Fibroblast of pulmonary artery (primary cell): ENCODE measurements around the gene CMTM1.

Source experiments
- DNase-seq: peaks from one replicate; pipeline ENCODE4 v3.0.0-alpha.2; 2010; ENCODE audit warnings: low read depth
- H3K4me3 ChIP-seq: replicated peaks from 2 replicates; pipeline ENCODE4 v1.5.1; 2011; ENCODE audit warnings: low read depth, mild to moderate bottlenecking, control low read depth, low read length, moderate library complexity
- TF ChIP-seq, protein P1 (sequence below): IDR thresholded peaks from 2 replicates; pipeline ENCODE4 v1.5.1; 2011; ENCODE audit warnings: mild to moderate bottlenecking, control low read depth, low read length, inconsistent platforms; ENCODE audit errors: missing control alignments

Gene CMTM1

DNA sequence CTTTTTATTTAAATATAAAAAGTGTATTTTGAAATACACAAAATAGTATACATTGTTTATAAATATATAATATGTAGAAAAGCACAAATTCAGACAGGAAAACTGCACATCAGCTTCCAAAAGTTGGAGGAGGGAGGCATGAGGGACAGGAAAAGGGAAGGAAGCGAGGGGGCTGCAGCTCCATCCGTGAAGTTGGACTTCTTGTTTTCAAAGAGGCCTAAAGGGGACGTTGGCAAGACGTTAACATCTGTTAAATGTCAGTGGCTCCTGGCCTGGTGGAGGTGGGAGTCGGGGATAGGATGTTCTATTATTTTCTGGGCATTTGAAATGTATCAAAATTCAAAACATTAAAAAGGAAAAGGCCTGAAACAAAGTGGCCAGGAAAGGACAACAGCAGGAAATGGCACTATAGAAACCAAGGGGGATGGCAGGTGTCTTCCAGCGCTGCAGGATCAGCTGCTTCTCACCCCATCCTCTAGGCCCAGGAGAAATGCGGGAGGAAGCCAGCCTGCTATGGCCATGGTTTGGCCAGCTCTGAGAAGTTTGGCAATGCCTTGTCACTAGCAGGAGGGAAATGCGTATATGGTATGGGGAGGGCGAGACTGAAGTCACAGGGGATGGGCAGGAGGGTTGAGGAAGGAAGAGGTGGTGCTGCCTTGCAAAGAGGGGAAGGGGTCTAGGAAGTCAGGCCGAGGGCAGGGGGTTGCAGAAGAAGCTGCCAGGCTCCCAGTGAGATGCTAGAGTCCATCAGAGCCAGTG is 19.4 kb downstream of the CMTM1 start:
- no peak for DNase-seq
- TF ChIP-seq, protein P1, sequence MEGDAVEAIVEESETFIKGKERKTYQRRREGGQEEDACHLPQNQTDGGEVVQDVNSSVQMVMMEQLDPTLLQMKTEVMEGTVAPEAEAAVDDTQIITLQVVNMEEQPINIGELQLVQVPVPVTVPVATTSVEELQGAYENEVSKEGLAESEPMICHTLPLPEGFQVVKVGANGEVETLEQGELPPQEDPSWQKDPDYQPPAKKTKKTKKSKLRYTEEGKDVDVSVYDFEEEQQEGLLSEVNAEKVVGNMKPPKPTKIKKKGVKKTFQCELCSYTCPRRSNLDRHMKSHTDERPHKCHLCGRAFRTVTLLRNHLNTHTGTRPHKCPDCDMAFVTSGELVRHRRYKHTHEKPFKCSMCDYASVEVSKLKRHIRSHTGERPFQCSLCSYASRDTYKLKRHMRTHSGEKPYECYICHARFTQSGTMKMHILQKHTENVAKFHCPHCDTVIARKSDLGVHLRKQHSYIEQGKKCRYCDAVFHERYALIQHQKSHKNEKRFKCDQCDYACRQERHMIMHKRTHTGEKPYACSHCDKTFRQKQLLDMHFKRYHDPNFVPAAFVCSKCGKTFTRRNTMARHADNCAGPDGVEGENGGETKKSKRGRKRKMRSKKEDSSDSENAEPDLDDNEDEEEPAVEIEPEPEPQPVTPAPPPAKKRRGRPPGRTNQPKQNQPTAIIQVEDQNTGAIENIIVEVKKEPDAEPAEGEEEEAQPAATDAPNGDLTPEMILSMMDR, result no peak
- H3K4me3 ChIP-seq, result no peak overlapping the region

DNA sequence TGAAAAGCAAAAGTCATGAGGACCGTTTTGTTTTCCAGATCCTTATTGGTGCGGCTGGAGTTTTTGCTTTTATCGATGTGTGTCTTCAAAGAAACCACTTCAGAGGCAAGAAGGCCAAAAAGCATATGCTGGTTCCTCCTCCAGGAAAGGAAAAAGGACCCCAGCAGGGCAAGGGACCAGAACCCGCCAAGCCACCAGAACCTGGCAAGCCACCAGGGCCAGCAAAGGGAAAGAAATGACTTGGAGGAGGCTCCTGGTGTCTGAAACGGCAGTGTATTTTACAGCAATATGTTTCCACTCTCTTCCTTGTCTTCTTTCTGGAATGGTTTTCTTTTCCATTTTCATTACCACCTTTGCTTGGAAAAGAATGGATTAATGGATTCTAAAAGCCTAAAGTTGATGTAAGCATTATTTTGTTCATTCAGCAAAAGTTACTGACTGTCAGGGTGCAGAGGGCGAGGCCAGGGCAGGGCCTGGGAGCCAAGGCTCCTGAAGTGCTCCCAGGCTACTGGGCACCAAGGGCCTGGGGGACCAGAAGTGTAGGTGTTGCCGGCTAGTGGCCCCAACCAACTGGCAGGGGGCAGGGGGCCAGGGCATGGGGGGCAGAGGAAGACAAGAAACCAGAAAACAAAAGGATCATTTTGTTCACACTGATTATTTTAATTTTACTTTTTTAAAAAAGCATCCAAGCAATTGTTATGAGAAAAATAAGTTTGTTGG is 21.8 kb downstream of the CMTM1 start:
- TF ChIP-seq, protein P1, result no peak
- H3K4me3 ChIP-seq, result no peak overlapping the region
- DNase-seq, result no peak

DNA sequence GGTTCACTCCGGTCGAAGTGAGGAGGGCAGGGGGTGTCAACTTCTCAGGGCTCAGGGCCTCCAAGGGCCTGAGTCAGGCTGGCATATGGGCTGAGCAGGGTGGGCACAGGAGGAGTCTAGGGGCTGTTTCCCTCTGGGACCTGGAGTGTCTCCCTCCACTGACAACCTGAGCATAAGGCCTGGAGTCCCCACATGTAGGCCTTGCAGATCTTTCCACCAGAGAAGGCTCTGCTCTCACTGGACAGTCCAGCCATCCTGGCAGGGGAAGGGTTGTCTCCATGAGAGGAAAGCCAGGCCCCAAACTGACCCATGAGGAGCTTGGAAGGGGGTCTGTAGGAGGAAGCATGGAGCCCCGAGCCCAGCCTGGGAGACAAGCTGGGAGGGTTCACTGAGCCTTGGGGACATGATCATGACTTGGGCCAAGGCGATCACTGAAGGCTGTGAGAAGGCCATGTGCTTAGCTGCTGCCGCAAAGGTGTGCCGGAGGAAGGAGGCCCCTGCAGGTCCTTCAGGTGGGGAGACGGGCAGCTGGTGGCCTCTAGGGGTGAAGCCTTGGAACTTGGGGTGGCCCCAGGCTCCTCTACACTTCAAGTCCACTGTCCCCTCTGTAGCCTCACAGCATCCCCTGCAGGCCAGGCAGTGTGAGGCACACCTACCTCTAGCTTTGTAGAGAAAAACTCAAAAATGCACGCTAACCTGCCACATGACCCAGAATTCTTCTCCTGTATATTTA is 22.9 kb downstream of the CMTM1 start:
- DNase-seq, result peak; percentile 42

DNA sequence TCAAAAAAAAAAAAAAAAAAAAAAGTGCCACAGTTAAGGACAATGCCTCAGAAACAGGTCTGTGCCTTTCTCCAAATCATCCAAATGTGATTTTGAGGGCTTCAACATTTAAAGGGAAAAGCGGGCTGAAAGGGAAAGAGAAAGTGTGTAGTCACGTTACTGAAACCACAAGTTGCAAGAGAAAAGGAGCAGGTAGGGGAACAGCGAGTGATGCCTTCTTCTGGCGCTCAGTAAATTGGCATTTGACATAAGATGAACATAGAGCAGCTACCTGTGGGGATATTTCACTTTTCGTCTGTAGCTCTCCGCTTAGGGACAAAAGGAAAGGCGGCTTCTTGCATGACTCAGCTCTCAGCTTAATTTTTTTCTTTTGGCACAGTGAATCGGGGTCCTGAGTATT is 24.1 kb downstream of the CMTM1 start:
- no peak for DNase-seq

More for the DNA sequence above, 22.9 kb downstream of the CMTM1 start:
- TF ChIP-seq, protein P1, result peak; percentile 64
- no peak overlapping the region for H3K4me3 ChIP-seq

DNA sequence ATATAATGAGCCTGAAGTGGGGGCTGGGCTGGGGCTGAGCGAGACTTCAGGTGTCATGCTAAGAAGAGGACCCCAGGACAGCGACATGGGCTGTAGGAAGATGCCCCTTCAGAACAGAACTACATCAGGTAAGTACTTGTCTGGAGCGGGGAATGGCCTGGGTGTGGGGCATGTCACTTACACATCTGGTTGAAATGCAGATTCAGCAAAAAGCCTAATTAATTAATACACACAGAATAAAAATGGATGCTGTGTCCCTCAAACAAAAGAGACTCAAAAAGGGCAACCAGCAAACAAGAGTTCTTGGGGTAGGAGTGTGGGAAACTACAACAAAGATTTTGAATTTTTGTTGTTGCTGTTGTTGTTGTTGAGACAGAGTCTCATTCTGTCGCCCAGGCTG is 24.8 kb downstream of the CMTM1 start:
- no peak overlapping the region for H3K4me3 ChIP-seq
- TF ChIP-seq, protein P1, result no peak
- no peak for DNase-seq

More for the DNA sequence above, 24.1 kb downstream of the CMTM1 start:
- H3K4me3 ChIP-seq, result no peak overlapping the region
- TF ChIP-seq, protein P1, result no peak

DNA sequence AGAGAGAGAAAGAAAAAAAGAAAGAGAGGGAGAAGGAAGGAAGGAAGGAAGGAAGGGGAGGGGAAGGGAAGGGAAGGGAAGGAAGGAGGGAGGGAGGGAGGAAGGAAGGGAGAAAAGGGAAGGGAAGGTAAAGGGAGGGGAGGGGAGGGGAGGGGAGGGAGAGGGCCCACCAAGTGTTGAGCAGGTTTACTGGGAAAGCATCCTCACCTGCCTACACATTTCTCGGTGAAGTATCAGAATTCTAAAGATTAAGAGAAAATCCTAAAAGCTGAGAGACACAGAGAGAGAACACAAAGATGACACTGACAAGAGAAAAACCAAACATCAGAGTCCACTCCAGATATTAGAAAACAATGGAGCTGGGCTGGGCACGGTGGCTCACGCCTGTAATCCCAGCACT is 26.0 kb downstream of the CMTM1 start:
- H3K4me3 ChIP-seq, result no peak overlapping the region
- no peak for DNase-seq
- TF ChIP-seq, protein P1, result no peak
